SK-N-SH (cell line): ENCODE measurements around the gene CCDC149. TPM values are rescaled to one million over a fixed set of nuclear protein-coding genes. Genes with fewer than 3 reads are reported as not detected.

Source experiments
- CTCF ChIA-PET: fragments of 300-600, 350-600 bp; formaldehyde crosslinking; extraction: SDS; loops from one replicate; lab custom pipeline; 2021; lab: Yijun Ruan, JAX
- POLR2A ChIA-PET: fragments of 350-600 bp; sonication (Branson Sonifier 250); formaldehyde crosslinking; extraction: SDS; loops from one replicate; lab custom pipeline; 2020; ENCODE audit warnings: antibody characterized with exemption, inconsistent platforms; lab: Yijun Ruan, JAX
- DNase-seq: peaks from one replicate; pipeline ENCODE4 v3.0.0; 2012
- H2AFZ ChIP-seq: fragments of 200-600 bp; sonication (generic); 2 replicates; pipeline ENCODE4 v1.8.1; 2016; ENCODE audit warnings: antibody characterized with exemption, mild to moderate bottlenecking, low read depth
- H3F3A ChIP-seq: fragments of 200-600 bp; sonication (generic); replicated peaks from 2 replicates; pipeline ENCODE3; 2016; ENCODE audit warnings: antibody characterized with exemption, mild to moderate bottlenecking; ENCODE audit not compliant: insufficient read depth
- H3K27ac ChIP-seq, 2 experiments: fragments of 200-500 bp in 1 of 2; fragments of 200-600 bp in 1 of 2; sonication (Bioruptor generic) in 1 of 2; sonication (generic), shearing (Covaris generic) in 1 of 2; 2 replicates each; pipeline versions ENCODE4 v1.5.1 to v1.6.1; 2014 to 2016; ENCODE audit warnings: low read depth in 2 of 2, inconsistent platforms in 1 of 2, low read length in 1 of 2, mild to moderate bottlenecking in 1 of 2, mixed read lengths in 1 of 2
- H3K27me3 ChIP-seq: fragments of 200-600 bp; sonication (generic), shearing (Covaris generic); 2 replicates; pipeline ENCODE4 v1.6.1; 2016; ENCODE audit warnings: mixed run types; ENCODE audit not compliant: insufficient read depth
- H3K36me3 ChIP-seq, 2 experiments: fragments of 200-500 bp in 1 of 2; fragments of 200-600 bp in 1 of 2; sonication (Bioruptor generic) in 1 of 2; sonication (generic) in 1 of 2; replicated peaks in 1 of 2; 2 replicates each; pipeline versions ENCODE3 to v1.5.1; 2014 to 2016; ENCODE audit warnings: low read length in 1 of 2, mild to moderate bottlenecking in 1 of 2; ENCODE audit not compliant: insufficient read depth in 2 of 2, control insufficient read depth in 1 of 2
- H3K4me1 ChIP-seq, 2 experiments: fragments of 200-500 bp in 1 of 2; fragments of 200-600 bp in 1 of 2; sonication (Bioruptor generic) in 1 of 2; sonication (generic), shearing (Covaris generic) in 1 of 2; 2 replicates each; pipeline versions ENCODE4 v1.5.1 to v1.6.1; 2014 to 2016; ENCODE audit warnings: low read depth in 1 of 2, low read length in 1 of 2, mixed run types in 1 of 2; ENCODE audit not compliant: insufficient read depth in 2 of 2, control insufficient read depth in 1 of 2
- H3K4me2 ChIP-seq: fragments of 200-600 bp; sonication (generic), shearing (Covaris generic); 2 replicates; pipeline ENCODE4 v1.6.1; 2017; ENCODE audit warnings: mixed run types
- H3K4me3 ChIP-seq, 2 experiments: fragments of 200-500 bp in 1 of 2; fragments of 200-600 bp in 1 of 2; sonication (Bioruptor generic) in 1 of 2; sonication (generic), shearing (Covaris generic) in 1 of 2; 2 replicates each; pipeline versions ENCODE4 v1.5.1 to v1.8.1; 2014 to 2016; ENCODE audit warnings: low read depth in 2 of 2, inconsistent platforms in 1 of 2, low read length in 1 of 2, mild to moderate bottlenecking in 1 of 2, mixed read lengths in 1 of 2, moderate library complexity in 1 of 2
- H3K79me2 ChIP-seq: fragments of 200-600 bp; sonication (generic); 2 replicates; pipeline ENCODE4 v1.8.1; 2017; ENCODE audit warnings: mild to moderate bottlenecking; ENCODE audit not compliant: insufficient read depth
- H3K9ac ChIP-seq: fragments of 200-600 bp; sonication (generic); 2 replicates; pipeline ENCODE4 v1.6.1; 2017; ENCODE audit warnings: mixed run types
- H3K9me2 ChIP-seq: fragments of 200-600 bp; sonication (generic); 2 replicates; pipeline ENCODE4 v1.6.1; 2017; ENCODE audit warnings: mixed run types
- H3K9me3 ChIP-seq: fragments of 200-600 bp; sonication (generic); 2 replicates; pipeline ENCODE4 v1.6.1; 2017; ENCODE audit warnings: mixed run types, mild to moderate bottlenecking, moderate library complexity
- H4K20me1 ChIP-seq: fragments of 200-600 bp; sonication (generic); 2 replicates; pipeline ENCODE4 v1.6.1; 2017; ENCODE audit warnings: mild to moderate bottlenecking, mixed run types; ENCODE audit not compliant: insufficient read depth
- FOXJ3 ChIP-seq: sonication (generic); formaldehyde crosslinking; IDR thresholded peaks from 2 replicates; pipeline ENCODE4 v1.5.1; 2020; ENCODE audit warnings: mild to moderate bottlenecking, missing genetic modification reagents
- FOXM1 ChIP-seq: IDR thresholded peaks from 2 replicates; pipeline ENCODE4 v1.4.0; 2012; ENCODE audit warnings: low read depth, mild to moderate bottlenecking
- GATA2 ChIP-seq: sonication (generic); formaldehyde crosslinking; IDR thresholded peaks from 2 replicates; pipeline ENCODE4 v1.5.0; 2020; ENCODE audit warnings: mild to moderate bottlenecking, missing genetic modification reagents
- IRF3 ChIP-seq: fragments of 150-350 bp; IDR thresholded peaks from 2 replicates; pipeline ENCODE4 v1.6.1; 2016; ENCODE audit warnings: mild to moderate bottlenecking, low read depth, low read length
- MAX ChIP-seq: IDR thresholded peaks from 2 replicates; pipeline ENCODE4 v1.4.0; 2012; ENCODE audit warnings: low read depth
- NFIC ChIP-seq: IDR thresholded peaks from 2 replicates; pipeline ENCODE4 v1.4.0; 2012; ENCODE audit warnings: borderline replicate concordance
- NRF1 ChIP-seq: IDR thresholded peaks from 2 replicates; pipeline ENCODE4 v1.6.1; 2012; ENCODE audit warnings: low read depth, mild to moderate bottlenecking, low read length
- PBX3 ChIP-seq: IDR thresholded peaks from 2 replicates; pipeline ENCODE4; 2012
- REST ChIP-seq: IDR thresholded peaks from 2 replicates; pipeline ENCODE4 v1.6.1; 2012; ENCODE audit warnings: mild to moderate bottlenecking, low read depth, low read length, moderate library complexity
- RFX5 ChIP-seq: IDR thresholded peaks from 2 replicates; pipeline ENCODE4 v1.6.1; 2012; ENCODE audit warnings: mild to moderate bottlenecking, improper control_type of control experiment, low read length
- SIN3A ChIP-seq: IDR thresholded peaks from 2 replicates; pipeline ENCODE4 v1.6.1; 2012; ENCODE audit warnings: low read depth, mild to moderate bottlenecking, low read length, moderate library complexity, borderline replicate concordance
- SMC3 ChIP-seq: IDR thresholded peaks from 2 replicates; pipeline ENCODE4 v1.6.1; 2012; ENCODE audit warnings: low read depth, low read length, improper control_type of control experiment
- TCF12 ChIP-seq: IDR thresholded peaks from 2 replicates; pipeline ENCODE4 v1.4.0; 2012
- TEAD4 ChIP-seq: IDR thresholded peaks from 2 replicates; pipeline ENCODE4 v1.4.0; 2012; ENCODE audit warnings: mild to moderate bottlenecking, borderline replicate concordance; ENCODE audit not compliant: insufficient read depth
- USF2 ChIP-seq: fragments of 150-350 bp; IDR thresholded peaks from 2 replicates; pipeline ENCODE4 v1.6.1; 2017; ENCODE audit warnings: antibody characterized with exemption, low read length, low read depth, borderline replicate concordance
- YY1 ChIP-seq: IDR thresholded peaks from 2 replicates; pipeline ENCODE4 v1.4.0; 2012; ENCODE audit warnings: low read depth, mild to moderate bottlenecking
- ZBTB33 ChIP-seq: IDR thresholded peaks from 2 replicates; pipeline ENCODE4 v1.4.0; 2012; ENCODE audit warnings: low read depth, borderline replicate concordance
- whole genome bisulfite sequencing: methylation state at CpG from one replicate; pipeline ENCODE4 v1.1.6; 2017; ENCODE audit warnings: low lambda C conversion rate; 5-methylcytosine and 5-hydroxymethylcytosine counted together
- polyA plus RNA-seq, 3 experiments: library from polyadenylated mRNA; depleted of rRNA; stranded (reverse); fragments of >200 nt; gene quantifications; 2 replicates each; pipeline ENCODE4 v1.2.3, GENCODE V29; 2012

CCDC149 gene
- polyA plus RNA-seq, 1 of the 3 experiments (the other 2 are of a cell fraction), result 5.5 TPM

- H3K27me3 ChIP-seq, result no peaks in the 10 kb centered on the region
- H3K36me3 ChIP-seq, result no peaks in the 10 kb centered on the region
- ChIA-PET CTCF (no interaction called here), POLR2A (no interaction called here)
- 84% methylated on average over 7 of the region's 7 CpGs for WGBS
- no peak for TF ChIP-seq SIN3A
- TF ChIP-seq PBX3, result no peak
- TF ChIP-seq YY1, result no peak
- no peak for TF ChIP-seq MAX
- H3K9ac ChIP-seq, result no peak overlapping the region
- H2AFZ ChIP-seq, result no peak overlapping the region
- H3K4me1 ChIP-seq, result no peaks in the 10 kb centered on the region
- H4K20me1 ChIP-seq, result no peaks in the 10 kb centered on the region
- H3K4me3 ChIP-seq, result no peak overlapping the region
- no peak overlapping the region for H3K27ac ChIP-seq
- H3K9me2 ChIP-seq, result no peaks in the 10 kb centered on the region
- H3F3A ChIP-seq, result no peaks in the 10 kb centered on the region
- H3K9me3 ChIP-seq, result no peaks in the 10 kb centered on the region
- no peak overlapping the region for H3K4me2 ChIP-seq
- no peaks in the 10 kb centered on the region for H3K79me2 ChIP-seq
- DNase-seq, result no peak
These were observed 75.5 kb downstream of the CCDC149 start for GRCh38 chr4:24837336-24837735.

- Histone ChIP-seq H3K27ac (no peak overlapping the region), H3F3A (no peaks in the 10 kb centered on the region), H3K36me3 (no peaks in the 10 kb centered on the region), H4K20me1 (no peaks in the 10 kb centered on the region), H3K9me2 (no peaks in the 10 kb centered on the region), H3K79me2 (no peaks in the 10 kb centered on the region), H3K9ac (no peak overlapping the region), H3K4me2 (no peak overlapping the region), H3K4me3 (no peak overlapping the region), H3K4me1 (no peaks in the 10 kb centered on the region), H3K27me3 (no peaks in the 10 kb centered on the region), H2AFZ (no peak overlapping the region), H3K9me3 (no peaks in the 10 kb centered on the region)
- no peak for DNase-seq
- 69% methylated on average over 6 of the region's 6 CpGs for WGBS
- ChIA-PET CTCF (no interaction called here), POLR2A (no interaction called here)
- TF ChIP-seq RFX5, result no peak
- TF ChIP-seq PBX3, result no peak
- no peak for TF ChIP-seq FOXJ3 (CRISPR knock-in tag)
- no peak for TF ChIP-seq NRF1
- TF ChIP-seq SMC3, result no peak
- no peak for TF ChIP-seq REST
- no peak for TF ChIP-seq TCF12
- no peak for TF ChIP-seq YY1
- no peak for TF ChIP-seq USF2
- TF ChIP-seq TEAD4, result no peak
- no peak for TF ChIP-seq ZBTB33
- no peak for TF ChIP-seq FOXM1
- TF ChIP-seq GATA2 (CRISPR knock-in tag), result no peak
- no peak for TF ChIP-seq IRF3
- TF ChIP-seq NFIC, result no peak
These were observed 76.1 kb downstream of the CCDC149 start for GRCh38 chr4:24836661-24837242.
